NT2/D1 (cell line): ENCODE results near the gene RAP1GAP.

ENCODE experiments used
- DNase-seq: peaks from one replicate; pipeline ENCODE4 v3.0.0-alpha.2; 2011; ENCODE audit warnings: low read depth, low spot score
- H3K27me3 ChIP-seq: 2 replicates; pipeline ENCODE4 v1.6.0; 2011; ENCODE audit warnings: mild to moderate bottlenecking; ENCODE audit not compliant: insufficient read length, insufficient read depth
- H3K36me3 ChIP-seq: 2 replicates; pipeline ENCODE4 v1.6.1; 2011; ENCODE audit warnings: mild to moderate bottlenecking, low read length, mixed read lengths; ENCODE audit not compliant: insufficient read depth, insufficient read length
- H3K4me1 ChIP-seq: 2 replicates; pipeline ENCODE4 v1.5.1; 2011; ENCODE audit not compliant: insufficient read depth, insufficient read length
- H3K4me3 ChIP-seq: 2 replicates; pipeline ENCODE4 v1.5.1; 2011; ENCODE audit warnings: low read depth; ENCODE audit not compliant: insufficient read length
- H3K9ac ChIP-seq: 2 replicates; pipeline ENCODE4 v1.6.0; 2011; ENCODE audit warnings: low read depth; ENCODE audit not compliant: insufficient read length
- H3K9me3 ChIP-seq: 2 replicates; pipeline ENCODE4 v1.5.1; 2011; ENCODE audit warnings: mild to moderate bottlenecking, low read length; ENCODE audit not compliant: insufficient read depth
- SUZ12 ChIP-seq: IDR thresholded peaks from 2 replicates; pipeline ENCODE4 v1.6.1; 2011; ENCODE audit not compliant: insufficient read length, insufficient read depth; ENCODE audit errors: extremely low read depth
- YY1 ChIP-seq: IDR thresholded peaks from 2 replicates; pipeline ENCODE4 v1.6.1; 2011; ENCODE audit not compliant: insufficient read length, insufficient read depth
- ZNF274 ChIP-seq: IDR thresholded peaks from 2 replicates; pipeline ENCODE4 v1.6.1; 2011; ENCODE audit warnings: mild to moderate bottlenecking, low read depth, low read length

RAP1GAP gene

GRCh38 chr1:21647431-21648351 lies 21.5 kb downstream of the RAP1GAP start:
- TF ChIP-seq YY1 (peak; percentile 23), SUZ12 (no peak), ZNF274 (no peak)
- Histone ChIP-seq H3K9me3 (no peaks in the 10 kb centered on the region), H3K36me3 (no peaks in the 10 kb centered on the region), H3K27me3 (peaks cover 6% of the 10 kb centered on the region), H3K4me1 (peaks cover 10% of the 10 kb centered on the region), H3K4me3 (no peak overlapping the region), H3K9ac (no peak overlapping the region)
- peak; percentile 75 for DNase-seq

GRCh38 chr1:21645550-21645949 lies 23.6 kb downstream of the RAP1GAP start:
- Histone ChIP-seq H3K9me3 (no peaks in the 10 kb centered on the region), H3K9ac (no peak overlapping the region), H3K4me3 (no peak overlapping the region), H3K27me3 (no peaks in the 10 kb centered on the region), H3K36me3 (no peaks in the 10 kb centered on the region), H3K4me1 (peaks cover 5% of the 10 kb centered on the region)
- TF ChIP-seq ZNF274: no peak
- no peak for TF ChIP-seq YY1
- no peak for TF ChIP-seq SUZ12
- DNase-seq: no peak

- DNase-seq: no peak
- no peak overlapping the region for H3K4me3 ChIP-seq
- H3K9ac ChIP-seq: no peak overlapping the region
- no peaks in the 10 kb centered on the region for H3K9me3 ChIP-seq
- H3K36me3 ChIP-seq: no peaks in the 10 kb centered on the region
- H3K27me3 ChIP-seq: no peaks in the 10 kb centered on the region
- TF ChIP-seq SUZ12 (no peak), YY1 (no peak), ZNF274 (no peak)
- peaks cover 5% of the 10 kb centered on the region for H3K4me1 ChIP-seq
Observed at GRCh38 chr1:21644906-21645305, 24.3 kb downstream of the RAP1GAP start.

GRCh38 chr1:21644348-21644747 lies 24.8 kb downstream of the RAP1GAP start:
- Histone ChIP-seq H3K4me3 (no peak overlapping the region), H3K4me1 (peaks cover 8% of the 10 kb centered on the region), H3K27me3 (no peaks in the 10 kb centered on the region), H3K9ac (no peak overlapping the region), H3K9me3 (no peaks in the 10 kb centered on the region), H3K36me3 (no peaks in the 10 kb centered on the region)
- TF ChIP-seq ZNF274: no peak
- no peak for TF ChIP-seq YY1
- no peak for TF ChIP-seq SUZ12
- DNase-seq: no peak

- TF ChIP-seq SUZ12: no peak
- TF ChIP-seq YY1: no peak
- no peak for TF ChIP-seq ZNF274
- Histone ChIP-seq H3K27me3 (no peaks in the 10 kb centered on the region), H3K4me3 (no peak overlapping the region), H3K4me1 (peaks cover 15% of the 10 kb centered on the region), H3K9ac (no peak overlapping the region), H3K9me3 (no peaks in the 10 kb centered on the region), H3K36me3 (no peaks in the 10 kb centered on the region)
- no peak for DNase-seq
Observed at GRCh38 chr1:21643624-21644023, 25.5 kb downstream of the RAP1GAP start.

- peaks cover 16% of the 10 kb centered on the region for H3K4me1 ChIP-seq
- no peaks in the 10 kb centered on the region for H3K27me3 ChIP-seq
- H3K36me3 ChIP-seq: no peaks in the 10 kb centered on the region
- TF ChIP-seq YY1 (no peak), ZNF274 (no peak), SUZ12 (no peak)
- no peaks in the 10 kb centered on the region for H3K9me3 ChIP-seq
- H3K9ac ChIP-seq: peak overlapping the region; percentile 8
- no peak for DNase-seq
- no peak overlapping the region for H3K4me3 ChIP-seq
Observed at GRCh38 chr1:21641967-21642739, 27.0 kb downstream of the RAP1GAP start.

- peaks cover 16% of the 10 kb centered on the region for H3K4me1 ChIP-seq
- TF ChIP-seq ZNF274 (no peak), YY1 (no peak), SUZ12 (no peak)
- DNase-seq: no peak
Observed at GRCh38 chr1:21641537-21641936, 27.6 kb downstream of the RAP1GAP start.

More at GRCh38 chr1:21641537-21641936, 27.6 kb downstream of the RAP1GAP start:
- H3K4me3 ChIP-seq: no peak overlapping the region
- no peaks in the 10 kb centered on the region for H3K36me3 ChIP-seq
- H3K9me3 ChIP-seq: no peaks in the 10 kb centered on the region
- H3K27me3 ChIP-seq: no peaks in the 10 kb centered on the region
- no peak overlapping the region for H3K9ac ChIP-seq
